Endothelial cell of umbilical vein (primary cell): ENCODE measurements around the gene DAZL.

Experiments used
- CTCF ChIP-seq, 2 donors: IDR thresholded peaks; 1 replicate in 1 of 2; 2 replicates in 1 of 2; pipeline ENCODE4 v1.5.1; 2011; ENCODE audit warnings: low read length in 2 of 2, mild to moderate bottlenecking in 2 of 2, moderate library complexity in 2 of 2, control low read depth in 1 of 2, inconsistent platforms in 1 of 2, low read depth in 1 of 2; ENCODE audit not compliant: insufficient read depth in 1 of 2; ENCODE audit errors: extremely low read depth in 1 of 2
- EZH2 ChIP-seq: IDR thresholded peaks from 2 replicates; pipeline ENCODE4 v1.6.1; 2012; ENCODE audit warnings: borderline replicate concordance, low read depth, mild to moderate bottlenecking, moderate library complexity, low read length, inconsistent platforms; ENCODE audit not compliant: severe bottlenecking
- GATA2 ChIP-seq: IDR thresholded peaks from 2 replicates; pipeline ENCODE4 v1.7.0; 2011; ENCODE audit warnings: low read depth, mild to moderate bottlenecking, moderate library complexity, mixed read lengths, low read length; ENCODE audit not compliant: insufficient read length, insufficient read depth
- JUN ChIP-seq: IDR thresholded peaks from 2 replicates; pipeline ENCODE4 v1.6.1; 2011; ENCODE audit warnings: borderline replicate concordance, low read depth; ENCODE audit not compliant: insufficient read length, insufficient read depth
- POLR2A ChIP-seq: IDR thresholded peaks from 2 replicates; pipeline ENCODE4 v1.6.1; 2012; ENCODE audit warnings: low read depth, mild to moderate bottlenecking, control low read depth, low read length
- POLR2AphosphoS5 ChIP-seq: IDR thresholded peaks from 2 replicates; pipeline ENCODE4 v1.6.1; 2012; ENCODE audit warnings: low read depth, mild to moderate bottlenecking, control low read depth, low read length, moderate library complexity; ENCODE audit not compliant: insufficient read depth

- no peak for TF ChIP-seq POLR2A
- no peak for TF ChIP-seq EZH2
- no peak for TF ChIP-seq POLR2AphosphoS5
- TF ChIP-seq GATA2: no peak
- no peak for TF ChIP-seq CTCF (IDR thresholded peaks at IDR 0.05; ENCODE audit: extremely low read depth in 1 of 2, insufficient read depth in 1 of 2, low read depth in 1 of 2, low read length in 2 of 2)
- TF ChIP-seq JUN: no peak
These were observed 66.7 kb downstream of the DAZL start for GRCh38 chr3:16538507-16538906.
